ENCODE results near the gene NFYC.

NFYC gene

DNA sequence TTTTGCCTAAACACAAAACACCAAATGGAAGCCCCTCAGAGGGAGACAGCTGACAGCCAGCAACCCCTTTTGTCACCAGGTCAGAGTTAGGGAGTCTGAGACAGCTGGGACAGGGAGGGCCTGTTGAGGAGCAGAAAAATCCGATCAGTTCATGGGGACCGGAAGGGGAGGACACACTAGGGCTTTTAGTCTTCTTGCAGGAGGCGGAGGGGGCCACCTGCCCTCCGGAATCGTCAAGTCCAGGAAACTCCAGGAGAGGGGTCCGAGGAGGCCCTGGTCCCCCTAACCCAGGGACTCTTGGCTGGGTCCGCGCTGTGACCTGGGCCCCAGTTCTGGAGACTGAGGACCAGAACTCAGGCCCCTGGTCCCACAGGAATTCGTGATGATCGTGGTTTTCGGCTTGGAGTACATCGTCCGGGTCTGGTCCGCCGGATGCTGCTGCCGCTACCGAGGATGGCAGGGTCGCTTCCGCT lies 126.3 kb downstream of the NFYC start:
- TF ChIP-seq SIN3A (IDR thresholded peaks at IDR 0.05; ENCODE audit: borderline replicate concordance, insufficient read depth, low read length) (no peak), FOXP2 (optimal IDR thresholded peaks at IDR 0.05; ENCODE audit: borderline replicate concordance, extremely low read depth, extremely low read length, insufficient read depth) (no peak), TAF1 (IDR thresholded peaks at IDR 0.05; ENCODE audit: borderline replicate concordance, insufficient read depth, low read length) (no peak), POLR2AphosphoS5 (IDR thresholded peaks at IDR 0.05; ENCODE audit: low read depth, low read length) (no peak)
- TF ChIP-seq, protein P1, sequence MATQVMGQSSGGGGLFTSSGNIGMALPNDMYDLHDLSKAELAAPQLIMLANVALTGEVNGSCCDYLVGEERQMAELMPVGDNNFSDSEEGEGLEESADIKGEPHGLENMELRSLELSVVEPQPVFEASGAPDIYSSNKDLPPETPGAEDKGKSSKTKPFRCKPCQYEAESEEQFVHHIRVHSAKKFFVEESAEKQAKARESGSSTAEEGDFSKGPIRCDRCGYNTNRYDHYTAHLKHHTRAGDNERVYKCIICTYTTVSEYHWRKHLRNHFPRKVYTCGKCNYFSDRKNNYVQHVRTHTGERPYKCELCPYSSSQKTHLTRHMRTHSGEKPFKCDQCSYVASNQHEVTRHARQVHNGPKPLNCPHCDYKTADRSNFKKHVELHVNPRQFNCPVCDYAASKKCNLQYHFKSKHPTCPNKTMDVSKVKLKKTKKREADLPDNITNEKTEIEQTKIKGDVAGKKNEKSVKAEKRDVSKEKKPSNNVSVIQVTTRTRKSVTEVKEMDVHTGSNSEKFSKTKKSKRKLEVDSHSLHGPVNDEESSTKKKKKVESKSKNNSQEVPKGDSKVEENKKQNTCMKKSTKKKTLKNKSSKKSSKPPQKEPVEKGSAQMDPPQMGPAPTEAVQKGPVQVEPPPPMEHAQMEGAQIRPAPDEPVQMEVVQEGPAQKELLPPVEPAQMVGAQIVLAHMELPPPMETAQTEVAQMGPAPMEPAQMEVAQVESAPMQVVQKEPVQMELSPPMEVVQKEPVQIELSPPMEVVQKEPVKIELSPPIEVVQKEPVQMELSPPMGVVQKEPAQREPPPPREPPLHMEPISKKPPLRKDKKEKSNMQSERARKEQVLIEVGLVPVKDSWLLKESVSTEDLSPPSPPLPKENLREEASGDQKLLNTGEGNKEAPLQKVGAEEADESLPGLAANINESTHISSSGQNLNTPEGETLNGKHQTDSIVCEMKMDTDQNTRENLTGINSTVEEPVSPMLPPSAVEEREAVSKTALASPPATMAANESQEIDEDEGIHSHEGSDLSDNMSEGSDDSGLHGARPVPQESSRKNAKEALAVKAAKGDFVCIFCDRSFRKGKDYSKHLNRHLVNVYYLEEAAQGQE (IDR thresholded peaks at IDR 0.05; ENCODE audit: insufficient read depth in 1 of 2, low read depth in 2 of 2, low read length in 2 of 2) = no peak

DNA sequence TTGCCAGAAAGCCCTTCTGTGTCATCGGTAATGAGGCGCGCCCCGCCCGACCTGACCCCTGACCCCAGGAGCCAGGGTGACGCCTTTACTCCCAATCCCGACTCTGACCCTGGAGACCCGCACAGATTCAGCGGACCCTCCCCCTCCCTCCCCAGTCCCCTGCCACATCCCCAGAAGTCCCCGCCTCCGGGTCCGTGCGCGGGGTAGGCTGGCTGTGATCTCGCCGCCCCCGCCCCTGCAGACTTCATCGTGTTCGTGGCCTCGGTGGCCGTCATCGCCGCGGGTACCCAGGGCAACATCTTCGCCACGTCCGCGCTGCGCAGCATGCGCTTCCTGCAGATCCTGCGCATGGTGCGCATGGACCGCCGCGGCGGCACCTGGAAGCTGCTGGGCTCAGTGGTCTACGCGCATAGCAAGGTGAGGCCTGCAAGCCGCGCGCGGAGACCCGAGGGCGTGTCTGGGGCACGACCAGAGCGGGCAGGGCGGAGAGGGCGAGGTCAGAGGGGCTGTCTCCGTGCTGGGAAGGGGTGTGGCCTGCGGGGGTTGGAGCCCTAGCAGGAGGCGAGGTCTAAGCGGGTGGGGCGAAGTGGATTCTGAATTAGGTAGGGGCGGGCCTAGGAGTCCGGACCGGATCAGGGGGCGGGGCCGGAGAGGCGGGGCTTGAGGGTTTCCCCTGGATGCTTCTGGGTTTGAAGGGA lies 126.9 kb downstream of the NFYC start:
- TF ChIP-seq, protein P1 (IDR thresholded peaks at IDR 0.05; ENCODE audit: insufficient read depth in 1 of 2, low read depth in 2 of 2, low read length in 2 of 2) = no peak
- no peak for TF ChIP-seq POLR2AphosphoS5 (IDR thresholded peaks at IDR 0.05; ENCODE audit: low read depth, low read length)
- no peak for TF ChIP-seq SIN3A (IDR thresholded peaks at IDR 0.05; ENCODE audit: borderline replicate concordance, insufficient read depth, low read length)

DNA sequence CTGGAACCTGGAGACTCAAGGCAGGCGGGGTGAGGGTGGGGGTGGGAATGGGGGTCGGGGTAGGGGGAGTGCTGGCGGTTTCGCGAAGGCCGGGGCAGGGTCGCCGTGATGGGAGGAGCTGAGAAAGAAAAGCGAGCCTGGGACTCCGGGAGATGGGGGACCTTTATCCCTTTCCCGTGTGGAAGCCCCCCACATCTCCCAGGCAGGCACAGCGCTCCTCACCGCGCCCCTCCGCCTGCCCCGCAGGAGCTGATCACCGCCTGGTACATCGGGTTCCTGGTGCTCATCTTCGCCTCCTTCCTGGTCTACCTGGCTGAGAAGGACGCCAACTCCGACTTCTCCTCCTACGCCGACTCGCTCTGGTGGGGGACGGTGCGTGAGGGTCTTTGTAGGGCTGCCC lies 127.6 kb downstream of the NFYC start:
- TF ChIP-seq TAF1 (IDR thresholded peaks at IDR 0.05; ENCODE audit: borderline replicate concordance, insufficient read depth, low read length) (no peak), POLR2AphosphoS5 (IDR thresholded peaks at IDR 0.05; ENCODE audit: low read depth, low read length) (no peak), SIN3A (IDR thresholded peaks at IDR 0.05; ENCODE audit: borderline replicate concordance, insufficient read depth, low read length) (no peak), FOXP2 (optimal IDR thresholded peaks at IDR 0.05; ENCODE audit: borderline replicate concordance, extremely low read depth, extremely low read length, insufficient read depth) (no peak)
- TF ChIP-seq, protein P1 (IDR thresholded peaks at IDR 0.05; ENCODE audit: insufficient read depth in 1 of 2, low read depth in 2 of 2, low read length in 2 of 2) = no peak

- TF ChIP-seq SIN3A (IDR thresholded peaks at IDR 0.05; ENCODE audit: borderline replicate concordance, insufficient read depth, low read length) = no peak
- no peak for TF ChIP-seq TAF1 (IDR thresholded peaks at IDR 0.05; ENCODE audit: borderline replicate concordance, insufficient read depth, low read length)
- no peak for TF ChIP-seq POLR2AphosphoS5 (IDR thresholded peaks at IDR 0.05; ENCODE audit: low read depth, low read length)
- TF ChIP-seq, protein P1 (IDR thresholded peaks at IDR 0.05; ENCODE audit: insufficient read depth in 1 of 2, low read depth in 2 of 2, low read length in 2 of 2) = no peak
- TF ChIP-seq FOXP2 (optimal IDR thresholded peaks at IDR 0.05; ENCODE audit: borderline replicate concordance, extremely low read depth, extremely low read length, insufficient read depth) = no peak
Measured at GRCh38 chr1:40820251-40820797, 128.8 kb downstream of the NFYC start.

Measured in PFSK-1 (cell line).